GM23248 (cell line): ENCODE data around the gene BHLHE23.

Source experiments
- EZH2 ChIP-seq: fragments of 200-600 bp; sonication (generic); IDR thresholded peaks from 2 replicates; pipeline ENCODE4 v1.6.1; 2018; ENCODE audit warnings: antibody characterized with exemption, mild to moderate bottlenecking; ENCODE audit not compliant: insufficient read depth, poor library complexity, severe bottlenecking
- EZH2phosphoT487 ChIP-seq: fragments of 200-600 bp; sonication (generic); IDR thresholded peaks from 2 replicates; pipeline ENCODE4 v1.6.1; 2018; ENCODE audit warnings: antibody characterized with exemption, moderate library complexity, mild to moderate bottlenecking, low read depth; ENCODE audit not compliant: insufficient read depth

DNA sequence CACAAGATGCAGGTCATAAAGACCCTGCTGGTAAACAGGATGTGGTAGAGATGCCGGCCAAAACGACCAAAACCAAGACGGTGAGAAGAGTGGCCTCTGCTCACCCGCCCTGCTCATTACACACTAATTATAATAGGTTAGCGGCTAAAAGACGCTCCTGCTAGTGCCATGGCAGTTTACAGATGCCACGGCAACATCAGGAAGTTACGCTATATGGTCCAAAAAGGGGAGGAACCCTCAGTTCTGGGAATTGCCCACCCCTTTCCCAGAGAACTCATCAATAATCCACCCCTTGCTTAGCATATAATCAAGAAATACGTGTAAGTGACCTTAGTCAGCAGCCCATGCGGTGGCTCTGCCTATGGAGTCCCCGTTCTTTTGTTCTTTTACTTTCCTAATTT lies 17.6 kb downstream of the BHLHE23 start:
- no peak for TF ChIP-seq EZH2
- no peak for TF ChIP-seq EZH2phosphoT487
